Measurements from ENCODE around the gene TMEM79.

GRCh38 chr1:156291226-156292061 is 7.3 kb downstream of the TMEM79 start:
- TF ChIP-seq CTCF (conservative IDR thresholded peaks at IDR 0.05; ENCODE audit: low read depth in 2 of 2) (no peak), JUNB (IDR thresholded peaks at IDR 0.05; ENCODE audit: unreplicated experiment) (no peak), POLR2AphosphoS5 (IDR thresholded peaks at IDR 0.05; ENCODE audit: low read depth) (peak; percentile 67), EZH2phosphoT487 (IDR thresholded peaks at IDR 0.05; ENCODE audit: unreplicated experiment) (no peak), EZH2 (IDR thresholded peaks at IDR 0.05; ENCODE audit: low read depth, unreplicated experiment) (no peak), ETS1 (IDR thresholded peaks at IDR 0.05) (no peak)

Data from GM23338 (cell line).